ENCODE measurements around the gene FBXO34. TPM values are rescaled to one million over a fixed set of nuclear protein-coding genes. Genes with fewer than 3 reads are reported as not detected.

Gene FBXO34
- total and polyA plus RNA-seq, 2 of the 13 experiments (the other 11 are each of a cell fraction or from before 2014, with no cell fraction given), result 8.8 to 13.5 TPM

DNA sequence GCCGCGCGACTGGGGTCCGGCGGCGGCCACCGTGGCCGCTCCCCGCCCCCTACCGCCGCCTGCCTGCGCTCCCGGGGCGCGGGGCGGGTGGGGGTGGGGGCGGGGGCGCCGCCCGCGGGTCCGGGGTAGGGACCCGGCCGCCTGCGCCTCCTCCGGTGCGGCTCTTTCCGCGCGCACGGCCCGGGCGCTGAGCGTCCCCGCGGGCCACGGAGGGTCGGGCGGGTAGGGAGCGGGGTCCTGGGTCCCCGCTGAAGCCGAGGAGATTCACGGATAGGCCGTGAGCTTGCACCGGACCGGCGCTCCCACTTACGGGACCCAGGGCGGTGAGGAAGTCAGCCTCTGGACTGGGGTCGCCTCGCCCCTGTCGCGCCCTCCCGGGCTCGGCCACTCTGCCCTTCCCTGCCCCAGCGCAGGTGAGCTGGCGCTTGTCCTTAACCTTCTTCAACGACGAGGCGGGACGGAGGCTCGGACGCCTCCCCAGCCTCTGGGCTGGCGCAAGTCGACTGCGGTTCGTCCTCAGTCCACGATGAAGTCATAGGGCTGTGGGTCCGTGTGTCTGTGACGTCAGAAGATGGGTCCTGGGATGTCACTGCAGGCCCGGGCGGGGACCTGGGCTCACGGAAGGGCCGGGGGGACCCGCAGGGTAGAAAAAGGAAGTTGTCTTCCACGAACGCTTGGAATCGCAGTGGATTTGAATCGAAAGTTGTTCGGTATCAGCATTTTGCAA lies 514 bp downstream of the FBXO34 start (continued):
- TF ChIP-seq ZNF770 (CRISPR knock-in tag; IDR thresholded peaks at IDR 0.05), result no peak
- TF ChIP-seq CSRNP2 (CRISPR knock-in tag; conservative IDR thresholded peaks at IDR 0.05; ENCODE audit: low read depth), result no peak
- TF ChIP-seq HNRNPL (IDR thresholded peaks at IDR 0.05; ENCODE audit: low read depth, low read length), result no peak
- TF ChIP-seq, protein P1, sequence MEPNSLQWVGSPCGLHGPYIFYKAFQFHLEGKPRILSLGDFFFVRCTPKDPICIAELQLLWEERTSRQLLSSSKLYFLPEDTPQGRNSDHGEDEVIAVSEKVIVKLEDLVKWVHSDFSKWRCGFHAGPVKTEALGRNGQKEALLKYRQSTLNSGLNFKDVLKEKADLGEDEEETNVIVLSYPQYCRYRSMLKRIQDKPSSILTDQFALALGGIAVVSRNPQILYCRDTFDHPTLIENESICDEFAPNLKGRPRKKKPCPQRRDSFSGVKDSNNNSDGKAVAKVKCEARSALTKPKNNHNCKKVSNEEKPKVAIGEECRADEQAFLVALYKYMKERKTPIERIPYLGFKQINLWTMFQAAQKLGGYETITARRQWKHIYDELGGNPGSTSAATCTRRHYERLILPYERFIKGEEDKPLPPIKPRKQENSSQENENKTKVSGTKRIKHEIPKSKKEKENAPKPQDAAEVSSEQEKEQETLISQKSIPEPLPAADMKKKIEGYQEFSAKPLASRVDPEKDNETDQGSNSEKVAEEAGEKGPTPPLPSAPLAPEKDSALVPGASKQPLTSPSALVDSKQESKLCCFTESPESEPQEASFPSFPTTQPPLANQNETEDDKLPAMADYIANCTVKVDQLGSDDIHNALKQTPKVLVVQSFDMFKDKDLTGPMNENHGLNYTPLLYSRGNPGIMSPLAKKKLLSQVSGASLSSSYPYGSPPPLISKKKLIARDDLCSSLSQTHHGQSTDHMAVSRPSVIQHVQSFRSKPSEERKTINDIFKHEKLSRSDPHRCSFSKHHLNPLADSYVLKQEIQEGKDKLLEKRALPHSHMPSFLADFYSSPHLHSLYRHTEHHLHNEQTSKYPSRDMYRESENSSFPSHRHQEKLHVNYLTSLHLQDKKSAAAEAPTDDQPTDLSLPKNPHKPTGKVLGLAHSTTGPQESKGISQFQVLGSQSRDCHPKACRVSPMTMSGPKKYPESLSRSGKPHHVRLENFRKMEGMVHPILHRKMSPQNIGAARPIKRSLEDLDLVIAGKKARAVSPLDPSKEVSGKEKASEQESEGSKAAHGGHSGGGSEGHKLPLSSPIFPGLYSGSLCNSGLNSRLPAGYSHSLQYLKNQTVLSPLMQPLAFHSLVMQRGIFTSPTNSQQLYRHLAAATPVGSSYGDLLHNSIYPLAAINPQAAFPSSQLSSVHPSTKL (CRISPR knock-in tag; IDR thresholded peaks at IDR 0.05), result peak; percentile 40; the same call in 1 of the 2 replicates
- TF ChIP-seq, protein P2, sequence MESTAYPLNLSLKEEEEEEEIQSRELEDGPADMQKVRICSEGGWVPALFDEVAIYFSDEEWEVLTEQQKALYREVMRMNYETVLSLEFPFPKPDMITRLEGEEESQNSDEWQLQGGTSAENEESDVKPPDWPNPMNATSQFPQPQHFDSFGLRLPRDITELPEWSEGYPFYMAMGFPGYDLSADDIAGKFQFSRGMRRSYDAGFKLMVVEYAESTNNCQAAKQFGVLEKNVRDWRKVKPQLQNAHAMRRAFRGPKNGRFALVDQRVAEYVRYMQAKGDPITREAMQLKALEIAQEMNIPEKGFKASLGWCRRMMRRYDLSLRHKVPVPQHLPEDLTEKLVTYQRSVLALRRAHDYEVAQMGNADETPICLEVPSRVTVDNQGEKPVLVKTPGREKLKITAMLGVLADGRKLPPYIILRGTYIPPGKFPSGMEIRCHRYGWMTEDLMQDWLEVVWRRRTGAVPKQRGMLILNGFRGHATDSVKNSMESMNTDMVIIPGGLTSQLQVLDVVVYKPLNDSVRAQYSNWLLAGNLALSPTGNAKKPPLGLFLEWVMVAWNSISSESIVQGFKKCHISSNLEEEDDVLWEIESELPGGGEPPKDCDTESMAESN (CRISPR knock-in tag; conservative IDR thresholded peaks at IDR 0.05), result no peak
- TF ChIP-seq, protein P3, sequence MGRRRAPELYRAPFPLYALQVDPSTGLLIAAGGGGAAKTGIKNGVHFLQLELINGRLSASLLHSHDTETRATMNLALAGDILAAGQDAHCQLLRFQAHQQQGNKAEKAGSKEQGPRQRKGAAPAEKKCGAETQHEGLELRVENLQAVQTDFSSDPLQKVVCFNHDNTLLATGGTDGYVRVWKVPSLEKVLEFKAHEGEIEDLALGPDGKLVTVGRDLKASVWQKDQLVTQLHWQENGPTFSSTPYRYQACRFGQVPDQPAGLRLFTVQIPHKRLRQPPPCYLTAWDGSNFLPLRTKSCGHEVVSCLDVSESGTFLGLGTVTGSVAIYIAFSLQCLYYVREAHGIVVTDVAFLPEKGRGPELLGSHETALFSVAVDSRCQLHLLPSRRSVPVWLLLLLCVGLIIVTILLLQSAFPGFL (CRISPR knock-in tag; IDR thresholded peaks at IDR 0.05), result 0 out of 2 replicates have a peak, but pooled peaks have one; percentile 72
- TF ChIP-seq, protein P4, sequence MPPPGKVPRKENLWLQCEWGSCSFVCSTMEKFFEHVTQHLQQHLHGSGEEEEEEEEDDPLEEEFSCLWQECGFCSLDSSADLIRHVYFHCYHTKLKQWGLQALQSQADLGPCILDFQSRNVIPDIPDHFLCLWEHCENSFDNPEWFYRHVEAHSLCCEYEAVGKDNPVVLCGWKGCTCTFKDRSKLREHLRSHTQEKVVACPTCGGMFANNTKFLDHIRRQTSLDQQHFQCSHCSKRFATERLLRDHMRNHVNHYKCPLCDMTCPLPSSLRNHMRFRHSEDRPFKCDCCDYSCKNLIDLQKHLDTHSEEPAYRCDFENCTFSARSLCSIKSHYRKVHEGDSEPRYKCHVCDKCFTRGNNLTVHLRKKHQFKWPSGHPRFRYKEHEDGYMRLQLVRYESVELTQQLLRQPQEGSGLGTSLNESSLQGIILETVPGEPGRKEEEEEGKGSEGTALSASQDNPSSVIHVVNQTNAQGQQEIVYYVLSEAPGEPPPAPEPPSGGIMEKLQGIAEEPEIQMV (CRISPR knock-in tag; IDR thresholded peaks at IDR 0.05; ENCODE audit: low read depth), result no peak
- no peak for TF ChIP-seq SETDB1 (CRISPR knock-in tag; IDR thresholded peaks at IDR 0.05; ENCODE audit: borderline replicate concordance)
- no peak for TF ChIP-seq ZNF780A (CRISPR knock-in tag; IDR thresholded peaks at IDR 0.05)
- TF ChIP-seq ZNF333 (CRISPR knock-in tag; IDR thresholded peaks at IDR 0.05; ENCODE audit: borderline replicate concordance), result peak; percentile 92; the same call in 1 of the 2 replicates
- peak; percentile 99 for TF ChIP-seq ZBTB21 (CRISPR knock-in tag; IDR thresholded peaks at IDR 0.05)
- TF ChIP-seq FLYWCH1 (CRISPR knock-in tag; IDR thresholded peaks at IDR 0.05), result no peak
- TF ChIP-seq JARID2 (CRISPR knock-in tag; IDR thresholded peaks at IDR 0.05; ENCODE audit: insufficient replicate concordance), result no peak
- no peak for TF ChIP-seq ZNF382 (CRISPR knock-in tag; IDR thresholded peaks at IDR 0.05; ENCODE audit: borderline replicate concordance)
- no peak for TF ChIP-seq FOXK1 (CRISPR knock-in tag; IDR thresholded peaks at IDR 0.05; ENCODE audit: borderline replicate concordance, low read depth)

Measured in HepG2 (cell line).